Esophagus muscularis mucosa (tissue), 4 donors: ENCODE measurements around the gene SLC7A6. TPM values are rescaled to one million over a fixed set of nuclear protein-coding genes. Genes with fewer than 3 reads are reported as not detected.

Experiments used
- DNase-seq: peaks from one replicate; pipeline ENCODE4 v3.0.0-alpha.2; 2017; ENCODE audit errors: extremely low spot score
- H3K27ac ChIP-seq, 4 donors: fragments of 200-600 bp; sonication (generic); replicated peaks in 1 of 4; 1 replicate in 3 of 4; 2 replicates in 1 of 4; pipeline ENCODE4 v1.5.1; 2016 to 2019; ENCODE audit warnings: mild to moderate bottlenecking in 1 of 4
- H3K27me3 ChIP-seq, 4 donors: fragments of 200-600 bp; sonication (generic); one replicate each; pipeline versions ENCODE4 v1.5.1 to v1.6.0; 2016 to 2019
- H3K36me3 ChIP-seq, 4 donors: fragments of 200-600 bp; sonication (generic); one replicate each; pipeline ENCODE4 v1.5.1; 2016 to 2019
- H3K4me1 ChIP-seq, 4 donors: fragments of 200-600 bp; sonication (generic); one replicate each; pipeline ENCODE4 v1.5.1; 2016 to 2019
- H3K4me3 ChIP-seq, 4 donors: fragments of 200-600 bp; sonication (generic); 1 replicate in 2 of 4; 2 replicates in 2 of 4; pipeline ENCODE4 v1.5.1; 2016 to 2019; ENCODE audit warnings: mild to moderate bottlenecking in 4 of 4, moderate library complexity in 1 of 4
- H3K9me3 ChIP-seq, 4 donors: fragments of 200-600 bp; sonication (generic); 1 replicate in 3 of 4; 2 replicates in 1 of 4; pipeline ENCODE4 v1.5.1; 2016 to 2019
- EP300 ChIP-seq: sonication (generic); formaldehyde crosslinking; IDR thresholded peaks from one replicate; pipeline ENCODE4 v1.6.1; 2017; ENCODE audit warnings: antibody characterized with exemption
- POLR2A ChIP-seq: fragments of 450-650 bp; IDR thresholded peaks from one replicate; pipeline ENCODE4 v1.6.1; 2017; ENCODE audit warnings: antibody characterized with exemption, moderate library complexity, mild to moderate bottlenecking, low read depth
- POLR2AphosphoS5 ChIP-seq, 2 donors: sonication (generic); formaldehyde crosslinking; IDR thresholded peaks; one replicate each; pipeline ENCODE4 v1.6.1; 2017; ENCODE audit warnings: antibody characterized with exemption in 2 of 2
- WGBS: methylation state at CpG from one replicate; pipeline ENCODE4 v1.1.5; 2018; 5-methylcytosine and 5-hydroxymethylcytosine counted together
- intact Hi-C: fragments of 100-400 bp; cut with DNase I; formaldehyde crosslinking; loops from one replicate; pipeline ENCODE4 v1.15.1; 2023
- total RNA-seq, 4 donors: library from RNA; depleted of rRNA; stranded (reverse); fragments of >200 nt; gene quantifications; one replicate each; pipeline versions ENCODE4 v1.1.0 to v1.2.1, GENCODE V29; 2016
- TF ChIP-seq, protein P1 (sequence below), 3 experiments: fragments of 200-600 bp in 2 of 3; fragments of 450-650 bp in 1 of 3; sonication (generic) in 2 of 3; IDR thresholded peaks; one replicate each; pipeline ENCODE4 v1.5.1; 2017 to 2019; ENCODE audit warnings: antibody characterized with exemption in 3 of 3, mild to moderate bottlenecking in 2 of 3, moderate library complexity in 1 of 3

Gene SLC7A6
- total RNA-seq, 4 donors from 2014 or later = 18.9 to 37.1 (median 27.3) TPM

DNA sequence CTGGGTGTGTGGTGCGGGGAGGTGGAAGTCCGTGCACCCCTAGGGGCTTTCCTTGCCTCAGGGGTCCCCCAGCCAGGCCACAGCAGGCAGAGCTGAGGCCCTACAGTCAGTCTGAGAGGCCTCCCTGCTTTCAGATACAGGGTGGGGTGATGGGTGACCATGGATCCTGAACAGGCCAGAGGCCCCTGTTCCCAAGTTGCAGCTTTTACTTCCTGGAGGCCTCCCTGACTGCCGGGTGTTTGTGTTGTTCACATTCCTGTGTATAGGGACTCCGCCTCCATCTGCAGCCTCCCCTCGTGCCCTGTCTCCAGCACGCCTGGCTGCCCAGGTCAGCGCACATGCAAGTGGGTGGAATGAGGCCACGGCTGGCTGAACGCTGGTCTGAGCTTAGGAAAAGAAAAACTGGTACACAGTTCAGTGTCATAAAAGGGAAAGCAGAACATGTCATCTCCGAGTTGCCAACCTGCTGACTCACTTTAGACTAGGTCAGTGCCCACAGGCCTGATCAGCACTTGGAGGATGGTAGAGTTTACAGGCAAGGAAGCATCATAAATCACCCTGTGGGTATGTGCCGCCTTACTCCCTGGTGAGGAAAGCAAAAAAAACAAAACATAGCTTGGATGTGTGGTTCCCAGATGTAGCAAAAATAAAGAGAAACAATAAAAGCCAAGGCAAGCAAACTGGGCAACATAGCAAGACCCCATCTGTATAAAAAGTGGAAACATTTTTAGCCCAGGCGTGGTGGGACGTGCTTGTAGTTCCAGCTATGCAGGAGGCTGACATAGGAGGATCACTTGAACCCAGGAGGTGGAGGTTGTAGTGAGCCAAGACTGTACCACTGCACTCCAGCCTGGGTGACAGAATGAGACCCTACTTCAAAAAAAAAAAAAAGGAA lies 6.2 kb upstream of the SLC7A6 start:
- no peaks in the 10 kb centered on the region for H3K9me3 ChIP-seq
- no peak overlapping the region for H3K4me3 ChIP-seq
- H3K36me3 ChIP-seq = peaks cover 21 to 72% (median 60%) of the 10 kb centered on the region in 4 donors
- intact Hi-C loops = no loop called here
- H3K4me1 ChIP-seq = peaks cover 14 to 31% (median 16%) of the 10 kb centered on the region in 4 donors
- no peak for DNase-seq
- peak overlapping the region; percentile 61 to 73 (median 68) for H3K27ac ChIP-seq
- WGBS = 61% methylated on average over 11 of the region's 13 CpGs
- TF ChIP-seq EP300 (no peak), POLR2AphosphoS5 (IDR thresholded peaks at IDR 0.05) (peak in 1 of 2 donors; percentile 15)
- no peaks in the 10 kb centered on the region for H3K27me3 ChIP-seq

DNA sequence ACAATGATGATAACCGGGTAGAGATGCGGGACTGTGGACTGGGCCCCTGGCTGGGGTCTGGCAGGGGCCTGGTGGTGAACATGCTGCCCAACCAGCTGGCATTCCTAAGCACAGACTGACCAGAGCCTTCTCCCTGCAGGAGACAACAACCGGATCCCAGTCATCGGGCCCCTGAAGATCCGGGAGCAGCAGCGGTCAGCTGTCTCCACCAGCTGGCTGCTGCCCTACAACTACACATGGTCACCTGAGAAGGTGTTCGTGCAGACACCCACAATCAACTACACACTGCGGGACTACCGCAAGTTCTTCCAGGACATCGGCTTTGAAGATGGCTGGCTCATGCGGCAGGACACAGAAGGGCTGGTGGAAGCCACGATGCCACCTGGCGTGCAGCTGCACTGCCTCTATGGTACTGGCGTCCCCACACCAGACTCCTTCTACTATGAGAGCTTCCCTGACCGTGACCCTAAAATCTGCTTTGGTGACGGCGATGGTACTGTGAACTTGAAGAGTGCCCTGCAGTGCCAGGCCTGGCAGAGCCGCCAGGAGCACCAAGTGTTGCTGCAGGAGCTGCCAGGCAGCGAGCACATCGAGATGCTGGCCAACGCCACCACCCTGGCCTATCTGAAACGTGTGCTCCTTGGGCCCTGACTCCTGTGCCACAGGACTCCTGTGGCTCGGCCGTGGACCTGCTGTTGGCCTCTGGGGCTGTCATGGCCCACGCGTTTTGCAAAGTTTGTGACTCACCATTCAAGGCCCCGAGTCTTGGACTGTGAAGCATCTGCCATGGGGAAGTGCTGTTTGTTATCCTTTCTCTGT lies 5.1 kb upstream of the SLC7A6 start:
- Histone ChIP-seq H3K36me3 (peaks cover 21 to 62% (median 50%) of the 10 kb centered on the region in 4 donors), H3K9me3 (no peaks in the 10 kb centered on the region), H3K4me1 (peaks cover 22 to 34% (median 25%) of the 10 kb centered on the region in 4 donors), H3K4me3 (no peak overlapping the region), H3K27me3 (no peaks in the 10 kb centered on the region), H3K27ac (peak overlapping the region in 2 of 4 donors; percentile 68 to 69)
- TF ChIP-seq, protein P1, sequence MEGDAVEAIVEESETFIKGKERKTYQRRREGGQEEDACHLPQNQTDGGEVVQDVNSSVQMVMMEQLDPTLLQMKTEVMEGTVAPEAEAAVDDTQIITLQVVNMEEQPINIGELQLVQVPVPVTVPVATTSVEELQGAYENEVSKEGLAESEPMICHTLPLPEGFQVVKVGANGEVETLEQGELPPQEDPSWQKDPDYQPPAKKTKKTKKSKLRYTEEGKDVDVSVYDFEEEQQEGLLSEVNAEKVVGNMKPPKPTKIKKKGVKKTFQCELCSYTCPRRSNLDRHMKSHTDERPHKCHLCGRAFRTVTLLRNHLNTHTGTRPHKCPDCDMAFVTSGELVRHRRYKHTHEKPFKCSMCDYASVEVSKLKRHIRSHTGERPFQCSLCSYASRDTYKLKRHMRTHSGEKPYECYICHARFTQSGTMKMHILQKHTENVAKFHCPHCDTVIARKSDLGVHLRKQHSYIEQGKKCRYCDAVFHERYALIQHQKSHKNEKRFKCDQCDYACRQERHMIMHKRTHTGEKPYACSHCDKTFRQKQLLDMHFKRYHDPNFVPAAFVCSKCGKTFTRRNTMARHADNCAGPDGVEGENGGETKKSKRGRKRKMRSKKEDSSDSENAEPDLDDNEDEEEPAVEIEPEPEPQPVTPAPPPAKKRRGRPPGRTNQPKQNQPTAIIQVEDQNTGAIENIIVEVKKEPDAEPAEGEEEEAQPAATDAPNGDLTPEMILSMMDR (IDR thresholded peaks at IDR 0.05) = no peak
- no peak for TF ChIP-seq POLR2AphosphoS5 (IDR thresholded peaks at IDR 0.05)
- TF ChIP-seq EP300 = no peak
- no peak for TF ChIP-seq POLR2A
- intact Hi-C loops = no loop called here
- 89% methylated on average over 13 of the region's 27 CpGs for WGBS
- DNase-seq = no peak

DNA sequence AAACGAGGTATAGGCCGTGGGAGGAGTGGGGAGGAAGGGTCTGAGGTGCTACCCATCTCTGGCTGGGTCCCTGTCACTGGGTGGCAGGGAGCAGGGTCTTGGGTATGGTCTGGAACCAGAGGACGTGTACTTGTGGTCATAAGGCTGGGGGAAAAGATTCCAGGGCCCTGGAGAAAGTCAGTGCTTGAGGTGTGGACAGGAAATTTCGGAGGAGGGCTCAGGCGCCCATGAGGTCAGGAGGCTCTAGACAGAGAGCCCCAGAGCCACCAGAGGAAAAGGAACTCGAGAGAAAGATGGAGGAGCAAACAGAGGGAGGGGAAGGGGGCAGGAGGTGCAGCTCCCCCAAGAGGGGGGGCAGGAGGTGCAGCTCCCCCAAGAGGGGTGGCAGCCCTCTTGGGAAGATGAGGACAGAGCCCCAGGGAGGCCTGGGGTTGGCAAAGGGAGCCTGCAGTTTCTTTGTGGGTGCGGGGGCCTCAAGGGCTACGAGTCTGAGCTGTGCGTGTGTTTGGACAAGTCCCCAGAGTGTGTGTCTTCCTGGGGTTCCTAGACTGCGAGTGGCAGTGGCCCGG lies 683 bp upstream of the SLC7A6 start:
- TF ChIP-seq POLR2AphosphoS5 (IDR thresholded peaks at IDR 0.05) (no peak), EP300 (no peak), POLR2A (no peak)
- TF ChIP-seq, protein P1 (IDR thresholded peaks at IDR 0.05) = no peak
- no peak for DNase-seq
- Histone ChIP-seq H3K4me1 (peaks cover 34 to 53% (median 44%) of the 10 kb centered on the region in 4 donors), H3K27ac (peak overlapping the region; percentile 97 to 99 (median 98)), H3K9me3 (no peaks in the 10 kb centered on the region), H3K27me3 (no peaks in the 10 kb centered on the region), H3K4me3 (peak overlapping the region; percentile 82 to 96 (median 88)), H3K36me3 (peaks cover 11 to 40% (median 20%) of the 10 kb centered on the region in 4 donors)
- intact Hi-C loops = loop anchor here (5.0 kb wide), 1 partner anchor 49 kb away; the partner anchor contains the start of genes PRMT7 and SLC7A6OS
- 74% methylated on average over 5 of the region's 11 CpGs for WGBS

DNA sequence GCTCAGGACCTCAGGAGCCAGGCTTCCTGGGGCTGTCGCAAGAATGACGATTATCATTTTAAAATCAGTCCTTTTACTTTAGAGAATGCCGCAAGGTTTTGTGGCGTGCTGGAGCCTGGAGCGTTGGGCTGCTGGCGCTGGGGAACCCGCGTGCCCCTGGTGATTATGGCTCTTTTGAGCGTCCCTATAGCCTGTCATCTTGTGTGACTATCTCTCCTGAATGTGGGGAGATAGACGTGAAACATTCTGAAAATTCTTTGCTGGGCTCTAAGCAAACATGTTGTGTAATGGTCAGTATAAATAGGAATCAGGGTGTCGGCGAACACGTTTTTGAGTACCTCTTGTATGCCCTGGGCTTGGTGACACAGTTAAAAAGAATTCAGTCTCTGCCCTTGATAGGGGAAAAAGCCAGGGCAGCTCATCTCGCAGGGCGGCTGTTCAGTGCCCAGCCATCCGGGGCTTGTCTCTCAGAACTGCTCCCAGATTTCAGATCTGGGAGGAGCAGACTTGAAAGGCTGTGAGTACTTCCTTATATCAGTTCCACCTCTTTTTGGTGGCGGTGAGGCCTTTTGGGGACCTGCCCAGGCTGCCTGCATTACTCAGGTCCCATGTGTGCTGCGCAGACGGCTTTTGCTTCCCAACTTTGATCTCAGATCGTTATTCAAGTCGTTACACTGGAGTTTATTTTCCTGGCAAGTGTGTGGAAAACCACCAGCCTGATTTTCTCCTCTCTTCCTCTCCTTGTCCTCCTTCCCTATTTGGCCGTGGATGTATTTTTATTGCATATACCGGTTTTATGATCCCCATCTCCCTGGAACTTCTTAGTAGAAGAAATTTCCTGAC lies 973 bp downstream of the SLC7A6 start:
- 2% methylated on average over 22 of the region's 23 CpGs for WGBS
- H3K4me1 ChIP-seq = peaks cover 40 to 69% (median 57%) of the 10 kb centered on the region in 4 donors

More for the DNA sequence above, 973 bp downstream of the SLC7A6 start:
- Histone ChIP-seq H3K4me3 (peak overlapping the region; percentile 82 to 96 (median 88)), H3K27me3 (no peaks in the 10 kb centered on the region), H3K36me3 (peaks cover 0 to 23% (median 5%) of the 10 kb centered on the region in 4 donors), H3K9me3 (no peaks in the 10 kb centered on the region), H3K27ac (peak overlapping the region; percentile 97 to 99 (median 98))
- TF ChIP-seq POLR2A = peak; percentile 29
- TF ChIP-seq POLR2AphosphoS5 (IDR thresholded peaks at IDR 0.05) = peak; percentile 67 to 70
- TF ChIP-seq, protein P1 (IDR thresholded peaks at IDR 0.05) = no peak
- no peak for TF ChIP-seq EP300
- intact Hi-C loops = no loop called here
- DNase-seq = peak; percentile 93
